HEK293 (cell line): Measurements from ENCODE around the gene COG8.

ENCODE experiments used
- BCL11A ChIP-seq: fragments of 450-650 bp; formaldehyde crosslinking; IDR thresholded peaks from 2 replicates; pipeline ENCODE4 v1.5.1; 2016; ENCODE audit warnings: low read depth, missing biosample characterization, missing genetic modification characterization
- HOXD13 ChIP-seq: sonication (generic); formaldehyde crosslinking; IDR thresholded peaks from 2 replicates; pipeline ENCODE4 v1.8.0; 2022; ENCODE audit warnings: missing genetic modification reagents, borderline replicate concordance
- KLF10 ChIP-seq: fragments of 450-650 bp; IDR thresholded peaks from 2 replicates; pipeline ENCODE4 v1.5.1; 2018; ENCODE audit warnings: missing biosample characterization, mild to moderate bottlenecking, missing genetic modification characterization
- SCRT1 ChIP-seq: fragments of 450-650 bp; formaldehyde crosslinking; IDR thresholded peaks from 2 replicates; pipeline ENCODE4 v1.5.1; 2016; ENCODE audit warnings: missing biosample characterization, missing genetic modification characterization, borderline replicate concordance
- SP3 ChIP-seq: fragments of 450-650 bp; formaldehyde crosslinking; IDR thresholded peaks from 2 replicates; pipeline ENCODE4 v1.5.1; 2016; ENCODE audit warnings: missing biosample characterization, missing genetic modification characterization
- TCF7L2 ChIP-seq: IDR thresholded peaks from 2 replicates; pipeline ENCODE4 v1.6.1; 2011; ENCODE audit warnings: low read depth, mild to moderate bottlenecking, inconsistent platforms, low read length, moderate library complexity, borderline replicate concordance
- ZFP3 ChIP-seq: fragments of 450-650 bp; formaldehyde crosslinking; IDR thresholded peaks from 2 replicates; pipeline ENCODE4 v1.5.1; 2016; ENCODE audit warnings: low read depth, missing biosample characterization, missing genetic modification characterization
- ZFP37 ChIP-seq: fragments of 450-650 bp; formaldehyde crosslinking; IDR thresholded peaks from 2 replicates; pipeline ENCODE4 v1.5.1; 2016; ENCODE audit warnings: missing biosample characterization, missing genetic modification characterization
- ZFP41 ChIP-seq: fragments of 450-650 bp; formaldehyde crosslinking; IDR thresholded peaks from 2 replicates; pipeline ENCODE4 v1.5.1; 2016; ENCODE audit warnings: missing biosample characterization, missing genetic modification characterization, borderline replicate concordance
- ZIC2 ChIP-seq: fragments of 450-650 bp; formaldehyde crosslinking; IDR thresholded peaks from 2 replicates; pipeline ENCODE4 v1.5.1; 2016; ENCODE audit warnings: missing biosample characterization, missing genetic modification characterization
- ZNF140 ChIP-seq: fragments of 450-650 bp; formaldehyde crosslinking; IDR thresholded peaks from 2 replicates; pipeline ENCODE4 v1.5.1; 2016; ENCODE audit warnings: missing biosample characterization, missing genetic modification characterization
- ZNF169 ChIP-seq: fragments of 450-650 bp; formaldehyde crosslinking; IDR thresholded peaks from 2 replicates; pipeline ENCODE4 v1.5.1; 2016; ENCODE audit warnings: missing biosample characterization, missing genetic modification characterization
- ZNF211 ChIP-seq: fragments of 450-650 bp; formaldehyde crosslinking; IDR thresholded peaks from 2 replicates; pipeline ENCODE4 v1.5.1; 2016; ENCODE audit warnings: low read depth, missing biosample characterization, missing genetic modification characterization
- ZNF473 ChIP-seq: fragments of 450-650 bp; formaldehyde crosslinking; IDR thresholded peaks from 2 replicates; pipeline ENCODE4 v1.5.1; 2017; ENCODE audit warnings: missing biosample characterization, missing genetic modification characterization
- ZNF571 ChIP-seq: fragments of 450-650 bp; formaldehyde crosslinking; IDR thresholded peaks from 2 replicates; pipeline ENCODE4 v1.5.0; 2017; ENCODE audit warnings: missing biosample characterization, missing genetic modification characterization
- ZNF600 ChIP-seq: fragments of 450-650 bp; formaldehyde crosslinking; IDR thresholded peaks from 2 replicates; pipeline ENCODE4 v1.5.1; 2016; ENCODE audit warnings: missing biosample characterization, missing genetic modification characterization
- ZNF670 ChIP-seq: fragments of 450-650 bp; formaldehyde crosslinking; IDR thresholded peaks from 2 replicates; pipeline ENCODE4 v1.5.1; 2016; ENCODE audit warnings: missing biosample characterization, missing genetic modification characterization, low read depth
- ZNF747 ChIP-seq: fragments of 450-650 bp; formaldehyde crosslinking; IDR thresholded peaks from 2 replicates; pipeline ENCODE4 v1.5.1; 2016; ENCODE audit warnings: missing biosample characterization, missing genetic modification characterization
- ZNF792 ChIP-seq: fragments of 450-650 bp; formaldehyde crosslinking; IDR thresholded peaks from 2 replicates; pipeline ENCODE4 v1.5.1; 2016; ENCODE audit warnings: missing biosample characterization, missing genetic modification characterization
- ZSCAN16 ChIP-seq: fragments of 450-650 bp; formaldehyde crosslinking; IDR thresholded peaks from 2 replicates; pipeline ENCODE4 v1.5.1; 2016; ENCODE audit warnings: missing biosample characterization, missing genetic modification characterization
- ZXDB ChIP-seq: fragments of 450-650 bp; formaldehyde crosslinking; IDR thresholded peaks from 2 replicates; pipeline ENCODE4 v1.5.1; 2016; ENCODE audit warnings: missing biosample characterization, missing genetic modification characterization
- TF ChIP-seq, protein P1 (sequence below): fragments of 450-650 bp; formaldehyde crosslinking; conservative IDR thresholded peaks from 2 replicates; pipeline ENCODE4 v1.5.1; 2016; ENCODE audit warnings: low read depth, missing biosample characterization, missing genetic modification characterization
- TF ChIP-seq, protein P2 (sequence below): fragments of 450-650 bp; formaldehyde crosslinking; IDR thresholded peaks from 2 replicates; pipeline ENCODE4 v1.5.1; 2017; ENCODE audit warnings: missing biosample characterization, missing genetic modification characterization
- TF ChIP-seq, protein P3 (sequence below): fragments of 450-650 bp; formaldehyde crosslinking; IDR thresholded peaks from 2 replicates; pipeline ENCODE4 v1.5.0; 2017; ENCODE audit warnings: missing biosample characterization, missing genetic modification characterization, borderline replicate concordance
- TF ChIP-seq, protein P4 (sequence below): fragments of 450-650 bp; formaldehyde crosslinking; IDR thresholded peaks from 2 replicates; pipeline ENCODE4 v1.5.1; 2016; ENCODE audit warnings: missing biosample characterization, missing genetic modification characterization
- TF ChIP-seq, protein P5 (sequence below): fragments of 450-650 bp; formaldehyde crosslinking; IDR thresholded peaks from 2 replicates; pipeline ENCODE4 v1.5.1; 2016; ENCODE audit warnings: missing biosample characterization, missing genetic modification characterization, borderline replicate concordance

The COG8 gene

DNA sequence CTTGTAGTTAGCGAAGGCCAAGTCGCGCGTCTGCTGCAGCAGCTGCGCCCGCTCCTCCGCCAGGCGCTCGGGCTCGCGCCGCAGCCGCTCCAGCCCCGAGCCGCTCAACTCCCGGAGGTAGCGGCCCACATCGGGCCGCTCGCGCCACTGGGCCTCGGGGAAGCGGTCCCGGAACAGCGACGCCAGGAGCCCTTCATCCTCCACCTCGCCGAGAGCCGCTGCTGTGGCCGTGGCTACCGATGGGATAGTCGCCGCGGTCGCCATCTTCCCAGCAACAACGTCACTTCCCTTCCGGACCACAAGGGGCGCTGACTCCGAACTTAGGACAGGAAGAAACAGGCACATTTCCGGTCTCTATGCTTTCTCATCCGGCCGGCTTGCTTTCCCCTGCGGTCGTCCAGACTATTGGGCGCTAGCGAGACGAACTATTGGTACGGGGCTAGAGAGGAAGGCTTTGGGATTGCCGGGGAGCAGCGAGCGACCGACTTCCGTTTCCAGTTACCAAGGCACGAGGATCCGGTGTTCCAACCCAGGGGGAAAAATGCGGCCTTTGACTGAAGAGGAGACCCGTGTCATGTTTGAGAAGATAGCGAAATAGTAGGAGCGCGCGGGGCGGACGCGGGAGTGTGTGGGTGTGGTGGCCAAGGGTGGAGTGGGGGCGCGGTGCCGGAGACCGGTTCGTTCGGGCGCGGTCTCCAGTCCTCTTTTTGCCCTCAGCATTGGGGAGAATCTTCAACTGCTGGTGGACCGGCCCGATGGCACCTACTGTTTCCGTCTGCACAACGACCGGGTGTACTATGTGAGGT, at the start of gene COG8, which contains the start of gene NIP7 (continued):
- no peak for TF ChIP-seq ZNF670 (tag by site-specific recombination)
- no peak for TF ChIP-seq ZFP41 (tag by site-specific recombination)
- TF ChIP-seq, protein P1, sequence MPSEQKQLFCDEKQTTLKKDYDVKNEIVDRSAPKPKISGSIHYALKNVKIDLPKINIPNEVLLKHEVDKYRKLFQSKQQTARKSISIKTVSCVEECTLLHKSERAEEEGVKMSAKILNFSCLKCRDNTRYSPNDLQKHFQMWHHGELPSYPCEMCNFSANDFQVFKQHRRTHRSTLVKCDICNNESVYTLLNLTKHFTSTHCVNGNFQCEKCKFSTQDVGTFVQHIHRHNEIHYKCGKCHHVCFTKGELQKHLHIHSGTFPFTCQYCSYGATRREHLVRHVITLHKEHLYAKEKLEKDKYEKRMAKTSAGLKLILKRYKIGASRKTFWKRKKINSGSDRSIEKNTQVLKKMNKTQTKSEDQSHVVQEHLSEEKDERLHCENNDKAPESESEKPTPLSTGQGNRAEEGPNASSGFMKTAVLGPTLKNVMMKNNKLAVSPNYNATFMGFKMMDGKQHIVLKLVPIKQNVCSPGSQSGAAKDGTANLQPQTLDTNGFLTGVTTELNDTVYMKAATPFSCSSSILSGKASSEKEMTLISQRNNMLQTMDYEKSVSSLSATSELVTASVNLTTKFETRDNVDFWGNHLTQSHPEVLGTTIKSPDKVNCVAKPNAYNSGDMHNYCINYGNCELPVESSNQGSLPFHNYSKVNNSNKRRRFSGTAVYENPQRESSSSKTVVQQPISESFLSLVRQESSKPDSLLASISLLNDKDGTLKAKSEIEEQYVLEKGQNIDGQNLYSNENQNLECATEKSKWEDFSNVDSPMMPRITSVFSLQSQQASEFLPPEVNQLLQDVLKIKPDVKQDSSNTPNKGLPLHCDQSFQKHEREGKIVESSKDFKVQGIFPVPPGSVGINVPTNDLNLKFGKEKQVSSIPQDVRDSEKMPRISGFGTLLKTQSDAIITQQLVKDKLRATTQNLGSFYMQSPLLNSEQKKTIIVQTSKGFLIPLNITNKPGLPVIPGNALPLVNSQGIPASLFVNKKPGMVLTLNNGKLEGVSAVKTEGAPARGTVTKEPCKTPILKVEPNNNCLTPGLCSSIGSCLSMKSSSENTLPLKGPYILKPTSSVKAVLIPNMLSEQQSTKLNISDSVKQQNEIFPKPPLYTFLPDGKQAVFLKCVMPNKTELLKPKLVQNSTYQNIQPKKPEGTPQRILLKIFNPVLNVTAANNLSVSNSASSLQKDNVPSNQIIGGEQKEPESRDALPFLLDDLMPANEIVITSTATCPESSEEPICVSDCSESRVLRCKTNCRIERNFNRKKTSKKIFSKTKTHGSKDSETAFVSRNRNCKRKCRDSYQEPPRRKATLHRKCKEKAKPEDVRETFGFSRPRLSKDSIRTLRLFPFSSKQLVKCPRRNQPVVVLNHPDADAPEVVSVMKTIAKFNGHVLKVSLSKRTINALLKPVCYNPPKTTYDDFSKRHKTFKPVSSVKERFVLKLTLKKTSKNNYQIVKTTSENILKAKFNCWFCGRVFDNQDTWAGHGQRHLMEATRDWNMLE (tag by site-specific recombination): peak; percentile 96
- TF ChIP-seq SCRT1: no peak
- peak; percentile 68; the same call in 1 of the 2 replicates for TF ChIP-seq ZNF600 (tag by site-specific recombination)
- TF ChIP-seq ZNF473 (tag by site-specific recombination): no peak
- TF ChIP-seq ZNF571 (tag by site-specific recombination): no peak
- TF ChIP-seq ZNF169: peak; percentile 50; the same call in 1 of the 2 replicates
- peak; percentile 38; the same call in 1 of the 2 replicates for TF ChIP-seq SP3 (tag by site-specific recombination)
- TF ChIP-seq ZFP37 (tag by site-specific recombination): no peak
- TF ChIP-seq, protein P2, sequence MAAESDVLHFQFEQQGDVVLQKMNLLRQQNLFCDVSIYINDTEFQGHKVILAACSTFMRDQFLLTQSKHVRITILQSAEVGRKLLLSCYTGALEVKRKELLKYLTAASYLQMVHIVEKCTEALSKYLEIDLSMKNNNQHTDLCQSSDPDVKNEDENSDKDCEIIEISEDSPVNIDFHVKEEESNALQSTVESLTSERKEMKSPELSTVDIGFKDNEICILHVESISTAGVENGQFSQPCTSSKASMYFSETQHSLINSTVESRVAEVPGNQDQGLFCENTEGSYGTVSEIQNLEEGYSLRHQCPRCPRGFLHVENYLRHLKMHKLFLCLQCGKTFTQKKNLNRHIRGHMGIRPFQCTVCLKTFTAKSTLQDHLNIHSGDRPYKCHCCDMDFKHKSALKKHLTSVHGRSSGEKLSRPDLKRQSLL (tag by site-specific recombination): peak; percentile 82; the same call in 1 of the 2 replicates
- no peak for TF ChIP-seq BCL11A (tag by site-specific recombination)
- no peak for TF ChIP-seq ZNF211
- TF ChIP-seq ZNF140: no peak
- 0 out of 2 replicates have a peak, but pooled peaks have one; percentile 26 for TF ChIP-seq ZSCAN16 (tag by site-specific recombination)
- TF ChIP-seq ZNF792 (tag by site-specific recombination): no peak
- TF ChIP-seq, protein P3, sequence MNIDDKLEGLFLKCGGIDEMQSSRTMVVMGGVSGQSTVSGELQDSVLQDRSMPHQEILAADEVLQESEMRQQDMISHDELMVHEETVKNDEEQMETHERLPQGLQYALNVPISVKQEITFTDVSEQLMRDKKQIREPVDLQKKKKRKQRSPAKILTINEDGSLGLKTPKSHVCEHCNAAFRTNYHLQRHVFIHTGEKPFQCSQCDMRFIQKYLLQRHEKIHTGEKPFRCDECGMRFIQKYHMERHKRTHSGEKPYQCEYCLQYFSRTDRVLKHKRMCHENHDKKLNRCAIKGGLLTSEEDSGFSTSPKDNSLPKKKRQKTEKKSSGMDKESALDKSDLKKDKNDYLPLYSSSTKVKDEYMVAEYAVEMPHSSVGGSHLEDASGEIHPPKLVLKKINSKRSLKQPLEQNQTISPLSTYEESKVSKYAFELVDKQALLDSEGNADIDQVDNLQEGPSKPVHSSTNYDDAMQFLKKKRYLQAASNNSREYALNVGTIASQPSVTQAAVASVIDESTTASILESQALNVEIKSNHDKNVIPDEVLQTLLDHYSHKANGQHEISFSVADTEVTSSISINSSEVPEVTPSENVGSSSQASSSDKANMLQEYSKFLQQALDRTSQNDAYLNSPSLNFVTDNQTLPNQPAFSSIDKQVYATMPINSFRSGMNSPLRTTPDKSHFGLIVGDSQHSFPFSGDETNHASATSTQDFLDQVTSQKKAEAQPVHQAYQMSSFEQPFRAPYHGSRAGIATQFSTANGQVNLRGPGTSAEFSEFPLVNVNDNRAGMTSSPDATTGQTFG (tag by site-specific recombination): no peak
- no peak for TF ChIP-seq ZIC2 (tag by site-specific recombination)
- TF ChIP-seq, protein P4, sequence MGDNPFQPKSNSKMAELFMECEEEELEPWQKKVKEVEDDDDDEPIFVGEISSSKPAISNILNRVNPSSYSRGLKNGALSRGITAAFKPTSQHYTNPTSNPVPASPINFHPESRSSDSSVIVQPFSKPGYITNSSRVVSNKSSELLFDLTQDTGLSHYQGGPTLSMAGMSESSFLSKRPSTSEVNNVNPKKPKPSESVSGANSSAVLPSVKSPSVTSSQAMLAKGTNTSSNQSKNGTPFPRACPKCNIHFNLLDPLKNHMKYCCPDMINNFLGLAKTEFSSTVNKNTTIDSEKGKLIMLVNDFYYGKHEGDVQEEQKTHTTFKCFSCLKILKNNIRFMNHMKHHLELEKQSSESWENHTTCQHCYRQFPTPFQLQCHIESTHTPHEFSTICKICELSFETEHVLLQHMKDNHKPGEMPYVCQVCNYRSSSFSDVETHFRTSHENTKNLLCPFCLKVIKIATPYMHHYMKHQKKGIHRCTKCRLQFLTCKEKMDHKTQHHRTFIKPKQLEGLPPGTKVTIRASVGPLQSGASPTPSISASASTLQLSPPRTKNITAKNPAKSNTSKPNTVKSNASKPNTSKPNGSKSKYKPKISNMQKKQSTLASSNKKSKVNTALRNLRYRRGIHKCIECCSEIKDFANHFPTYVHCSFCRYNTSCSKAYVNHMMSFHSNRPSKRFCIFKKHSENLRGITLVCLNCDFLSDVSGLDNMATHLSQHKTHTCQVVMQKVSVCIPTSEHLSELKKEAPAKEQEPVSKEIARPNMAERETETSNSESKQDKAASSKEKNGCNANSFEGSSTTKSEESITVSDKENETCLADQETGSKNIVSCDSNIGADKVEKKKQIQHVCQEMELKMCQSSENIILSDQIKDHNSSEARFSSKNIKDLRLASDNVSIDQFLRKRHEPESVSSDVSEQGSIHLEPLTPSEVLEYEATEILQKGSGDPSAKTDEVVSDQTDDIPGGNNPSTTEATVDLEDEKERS: no peak
- no peak for TF ChIP-seq TCF7L2
- no peak for TF ChIP-seq ZFP3 (tag by site-specific recombination)
- TF ChIP-seq KLF10 (tag by site-specific recombination): 0 out of 2 replicates have a peak, but pooled peaks have one; percentile 32
- TF ChIP-seq ZXDB: peak; percentile 82
- TF ChIP-seq HOXD13 (CRISPR knock-in tag): no peak
- TF ChIP-seq, protein P5, sequence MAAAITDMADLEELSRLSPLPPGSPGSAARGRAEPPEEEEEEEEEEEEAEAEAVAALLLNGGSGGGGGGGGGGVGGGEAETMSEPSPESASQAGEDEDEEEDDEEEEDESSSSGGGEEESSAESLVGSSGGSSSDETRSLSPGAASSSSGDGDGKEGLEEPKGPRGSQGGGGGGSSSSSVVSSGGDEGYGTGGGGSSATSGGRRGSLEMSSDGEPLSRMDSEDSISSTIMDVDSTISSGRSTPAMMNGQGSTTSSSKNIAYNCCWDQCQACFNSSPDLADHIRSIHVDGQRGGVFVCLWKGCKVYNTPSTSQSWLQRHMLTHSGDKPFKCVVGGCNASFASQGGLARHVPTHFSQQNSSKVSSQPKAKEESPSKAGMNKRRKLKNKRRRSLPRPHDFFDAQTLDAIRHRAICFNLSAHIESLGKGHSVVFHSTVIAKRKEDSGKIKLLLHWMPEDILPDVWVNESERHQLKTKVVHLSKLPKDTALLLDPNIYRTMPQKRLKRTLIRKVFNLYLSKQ (tag by site-specific recombination): no peak
- TF ChIP-seq ZNF747 (tag by site-specific recombination): no peak
